Measurements from ENCODE around the gene ZFP36. TPM values are rescaled to one million over a fixed set of nuclear protein-coding genes. Genes with fewer than 3 reads are reported as not detected.
A peak's percentile ranks its signal among the peaks of the same experiment; 100 is the strongest.

The ZFP36 gene
- total and polyA plus RNA-seq, 3 donors from 2014 or later = 46.4 to 90.9 (median 77.7) TPM

- Histone ChIP-seq H3K27ac (peak overlapping the region; percentile 89 to 95), H3K9me3 (no peaks in the 10 kb centered on the region), H3K4me1 (peaks cover 18% of the 10 kb centered on the region), H3K36me3 (ENCODE audit: low read depth, missing control alignments) (no peaks in the 10 kb centered on the region), H3K27me3 (no peaks in the 10 kb centered on the region), H3K4me3 (peak overlapping the region; percentile 69 to 89)
- intact Hi-C loops (cut with DNase I; ENCODE audit: low total_unique reads) = no loop called here
- no peak for TF ChIP-seq POLR2A (IDR thresholded peaks at IDR 0.05)
- TF ChIP-seq, protein P1, sequence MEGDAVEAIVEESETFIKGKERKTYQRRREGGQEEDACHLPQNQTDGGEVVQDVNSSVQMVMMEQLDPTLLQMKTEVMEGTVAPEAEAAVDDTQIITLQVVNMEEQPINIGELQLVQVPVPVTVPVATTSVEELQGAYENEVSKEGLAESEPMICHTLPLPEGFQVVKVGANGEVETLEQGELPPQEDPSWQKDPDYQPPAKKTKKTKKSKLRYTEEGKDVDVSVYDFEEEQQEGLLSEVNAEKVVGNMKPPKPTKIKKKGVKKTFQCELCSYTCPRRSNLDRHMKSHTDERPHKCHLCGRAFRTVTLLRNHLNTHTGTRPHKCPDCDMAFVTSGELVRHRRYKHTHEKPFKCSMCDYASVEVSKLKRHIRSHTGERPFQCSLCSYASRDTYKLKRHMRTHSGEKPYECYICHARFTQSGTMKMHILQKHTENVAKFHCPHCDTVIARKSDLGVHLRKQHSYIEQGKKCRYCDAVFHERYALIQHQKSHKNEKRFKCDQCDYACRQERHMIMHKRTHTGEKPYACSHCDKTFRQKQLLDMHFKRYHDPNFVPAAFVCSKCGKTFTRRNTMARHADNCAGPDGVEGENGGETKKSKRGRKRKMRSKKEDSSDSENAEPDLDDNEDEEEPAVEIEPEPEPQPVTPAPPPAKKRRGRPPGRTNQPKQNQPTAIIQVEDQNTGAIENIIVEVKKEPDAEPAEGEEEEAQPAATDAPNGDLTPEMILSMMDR (IDR thresholded peaks at IDR 0.05) = peak; percentile 90 to 98 (median 95)
- peak; percentile 94 for DNase-seq
- WGBS, 2 donors = 0% methylated on average over 7 of the region's 7 CpGs
These were observed 5.1 kb downstream of the ZFP36 start for GRCh38 chr19:39411832-39412099.

DNA sequence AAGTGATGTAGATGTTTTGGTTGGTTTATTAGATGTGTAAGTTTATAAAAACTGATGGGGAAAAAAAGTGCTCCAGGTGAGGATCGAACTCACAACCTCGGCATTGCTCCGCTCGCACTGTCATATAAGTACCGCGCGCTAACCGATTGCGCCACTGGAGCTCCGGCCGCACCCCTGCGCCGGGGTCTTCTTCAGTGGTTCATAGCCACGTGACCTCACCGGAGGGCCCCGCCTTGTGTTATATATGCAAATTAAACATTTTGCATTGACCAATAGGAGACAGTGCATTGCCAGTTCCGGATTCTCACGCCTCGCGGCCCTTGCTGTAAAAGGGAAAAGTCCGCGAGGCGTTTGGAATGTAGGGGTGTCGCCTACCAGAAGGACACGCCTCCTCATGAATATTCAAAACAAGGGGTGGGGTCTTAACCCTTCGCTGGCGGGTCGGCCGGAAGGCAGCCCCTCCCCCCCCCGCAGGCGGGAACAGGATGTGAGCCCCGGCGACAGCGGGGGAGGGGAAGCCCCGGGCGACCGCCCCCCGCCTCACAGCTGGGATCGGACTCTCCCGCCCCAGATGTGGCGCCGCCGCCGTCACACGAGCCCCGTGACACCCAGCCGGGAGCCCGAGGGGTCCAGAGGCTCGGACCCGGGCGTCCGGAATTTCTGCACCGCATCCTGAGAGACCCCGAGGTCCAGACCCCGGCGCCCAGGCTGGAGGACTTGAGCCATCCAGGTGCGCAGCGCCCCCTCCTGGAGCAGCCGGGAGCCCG lies 5.6 kb downstream of the ZFP36 start, which contains the start of gene PLEKHG2:
Gene PLEKHG2, plus strand, starts transcription at position 570 of the 767 bp plus-strand sequence. CDS start 1,418 bp downstream, outside the sequence.
- DNase-seq = peak; percentile 99
- WGBS, 2 donors = 0% methylated on average over 25 to 44 of the region's 60 CpGs
- peak within 1 kb of the TSS; percentile 69 to 89 for H3K4me3 ChIP-seq
- H3K4me1 ChIP-seq = peaks cover 18% of the 10 kb centered on the region
- H3K27me3 ChIP-seq = no peaks in the 10 kb centered on the region
- H3K9me3 ChIP-seq = no peaks in the 10 kb centered on the region
- intact Hi-C loops (cut with DNase I; ENCODE audit: low total_unique reads) = no loop called here
- peak within 1 kb of the TSS; percentile 92 to 95 for H3K27ac ChIP-seq
- TF ChIP-seq, protein P1 (IDR thresholded peaks at IDR 0.05) = peak in 2 of 3 experiments; percentile 83 to 90
- TF ChIP-seq POLR2A (IDR thresholded peaks at IDR 0.05) = no peak
- no peaks in the 10 kb centered on the region for H3K36me3 ChIP-seq (ENCODE audit: low read depth, missing control alignments)

DNA sequence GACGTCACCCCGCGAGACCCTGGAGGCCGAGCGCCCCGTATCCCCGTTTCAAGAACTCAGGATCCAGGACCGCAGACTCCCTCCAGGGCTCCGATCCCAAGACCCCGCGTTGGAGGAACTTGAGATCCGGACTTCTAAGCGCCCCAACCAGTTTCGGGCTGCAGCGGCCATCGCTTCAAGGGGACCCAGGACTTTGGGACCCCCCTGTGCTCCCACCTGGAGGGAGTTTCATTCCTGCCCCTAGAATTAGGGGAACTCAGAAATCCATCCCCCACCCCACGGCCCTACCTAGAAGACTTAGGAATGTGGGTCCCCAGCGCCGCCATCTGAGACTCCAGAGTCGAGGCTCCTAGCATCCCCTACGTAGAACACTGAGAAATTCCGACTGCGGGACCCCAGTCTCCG lies 6.2 kb downstream of the ZFP36 start:
- 1% methylated on average over 24 of the region's 24 CpGs; no CpG with 5 or more reads in 1 of the 2 donors for WGBS, 2 donors
- H3K9me3 ChIP-seq = no peaks in the 10 kb centered on the region
- TF ChIP-seq, protein P1 (IDR thresholded peaks at IDR 0.05) = peak in 1 of 3 experiments; percentile 78
- no peak for TF ChIP-seq POLR2A (IDR thresholded peaks at IDR 0.05)
- H3K27ac ChIP-seq = peak overlapping the region; percentile 92 to 94
- H3K36me3 ChIP-seq (ENCODE audit: low read depth, missing control alignments) = no peaks in the 10 kb centered on the region
- intact Hi-C loops (cut with DNase I; ENCODE audit: low total_unique reads) = no loop called here
- no peaks in the 10 kb centered on the region for H3K27me3 ChIP-seq
- peaks cover 18% of the 10 kb centered on the region for H3K4me1 ChIP-seq
- H3K4me3 ChIP-seq = peak overlapping the region; percentile 69 to 89
- DNase-seq = no peak

DNA sequence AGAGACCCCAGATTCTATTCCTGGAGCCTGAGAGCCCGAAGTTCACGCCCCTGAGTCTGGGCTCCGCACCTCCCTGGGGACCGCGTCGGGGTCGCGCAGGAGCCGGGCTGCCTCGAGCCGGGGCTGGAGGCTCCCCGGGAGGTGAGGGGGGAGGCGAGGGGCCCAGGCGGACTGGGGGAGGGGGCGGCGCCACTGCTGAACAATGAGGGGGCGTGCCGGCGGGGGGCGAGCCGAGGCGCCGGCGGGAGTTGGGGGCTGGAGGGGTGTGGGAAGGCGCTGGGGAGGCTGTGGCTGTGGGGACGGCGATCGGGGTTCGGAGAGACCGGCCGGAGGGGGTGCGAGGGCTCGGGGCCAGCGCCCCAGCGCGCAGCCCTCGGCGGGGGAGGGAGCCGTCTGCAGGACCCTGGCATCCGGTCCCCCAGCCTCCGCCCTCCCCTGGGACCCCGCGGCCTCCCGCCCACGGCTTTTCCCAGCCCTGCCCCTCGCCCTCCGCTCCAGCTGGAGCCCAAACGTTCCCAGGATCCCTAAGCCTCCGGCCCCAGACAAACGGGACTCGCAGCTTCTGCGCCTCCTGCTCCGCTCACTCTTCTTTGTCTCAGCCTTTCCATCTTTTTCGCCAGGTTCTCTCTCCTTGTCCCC lies 6.7 kb downstream of the ZFP36 start:
- Histone ChIP-seq H3K4me3 (peak overlapping the region; percentile 69 to 89), H3K27ac (peak overlapping the region; percentile 92 to 94), H3K4me1 (peaks cover 18% of the 10 kb centered on the region), H3K36me3 (ENCODE audit: low read depth, missing control alignments) (no peaks in the 10 kb centered on the region), H3K27me3 (no peaks in the 10 kb centered on the region), H3K9me3 (no peaks in the 10 kb centered on the region)
- no peak for TF ChIP-seq POLR2A (IDR thresholded peaks at IDR 0.05)
- TF ChIP-seq, protein P1 (IDR thresholded peaks at IDR 0.05) = no peak
- WGBS, 2 donors = 1% methylated on average over 17 to 47 of the region's 54 CpGs
- intact Hi-C loops (cut with DNase I; ENCODE audit: low total_unique reads) = no loop called here
- peak; percentile 61 for DNase-seq
